Testis (tissue), 3 donors: ENCODE data around the gene CDC20. TPM values are rescaled to one million over a fixed set of nuclear protein-coding genes. Genes with fewer than 3 reads are reported as not detected.

ENCODE experiments used
- DNase-seq: peaks from one replicate; pipeline ENCODE4 v3.0.0-alpha.2; 2019
- H3K27ac ChIP-seq, 2 donors: fragments of 200-600 bp; sonication (generic); one replicate each; pipeline ENCODE4 v1.5.1; 2019
- H3K27me3 ChIP-seq: fragments of 200-600 bp; sonication (generic); one replicate; pipeline ENCODE4 v1.5.1; 2019
- H3K36me3 ChIP-seq: fragments of 200-600 bp; sonication (generic); one replicate; pipeline ENCODE4 v1.5.1; 2017; ENCODE audit warnings: low read depth; ENCODE audit errors: missing control alignments
- H3K4me1 ChIP-seq: fragments of 200-600 bp; sonication (generic); one replicate; pipeline ENCODE4 v1.5.1; 2019
- H3K4me3 ChIP-seq, 2 donors: fragments of 200-600 bp; sonication (generic); one replicate each; pipeline ENCODE4 v1.5.1; 2017 to 2019
- H3K9me3 ChIP-seq: fragments of 200-600 bp; sonication (generic); one replicate; pipeline ENCODE4 v1.5.1; 2017
- CTCF ChIP-seq, 3 experiments: fragments of 450-650 bp in 2 of 3; fragments of 200-600 bp in 1 of 3; sonication (generic) in 1 of 3; IDR thresholded peaks; one replicate each; pipeline ENCODE4 v1.5.1; 2016 to 2019; ENCODE audit warnings: antibody characterized with exemption in 3 of 3, mild to moderate bottlenecking in 2 of 3, moderate library complexity in 1 of 3
- POLR2A ChIP-seq: fragments of 450-650 bp; IDR thresholded peaks from one replicate; pipeline ENCODE4 v1.6.1; 2017; ENCODE audit warnings: antibody characterized with exemption, mild to moderate bottlenecking, moderate library complexity
- WGBS, 2 donors: methylation state at CpG; one replicate each; pipeline ENCODE4 v1.1.5; 2018; 5-methylcytosine and 5-hydroxymethylcytosine counted together
- intact Hi-C: fragments of 100-400 bp; cut with DNase I; formaldehyde crosslinking; loops from one replicate; pipeline ENCODE4 v1.15.1; 2023; ENCODE audit warnings: low total_unique reads
- microRNA-seq, 2 donors: library from miRNA; unstranded; fragments of <30 nt; microRNA quantifications; one replicate each; pipeline ENCODE4, GENCODE V29; 2016; ENCODE audit warnings: borderline number of aligned reads in 2 of 2, borderline replicate concordance in 1 of 2
- polyA plus RNA-seq: library from polyadenylated mRNA; stranded (reverse); fragments of 350-450 nt; fragmentation: Illumina TruSeq; extraction: RNeasy Lipid Tissue Mini Kit (QIAGEN cat#74804); gene quantifications from one replicate; pipeline ENCODE4 v1.2.3, GENCODE V29; 2014; ENCODE audit warnings: low read depth, low replicate concordance; ENCODE audit not compliant: insufficient read depth
- total RNA-seq, 2 donors: library from RNA; depleted of rRNA; stranded (reverse); fragments of >200 nt; gene quantifications; one replicate each; pipeline ENCODE4 v1.2.3, GENCODE V29; 2016

Gene CDC20
- total and polyA plus RNA-seq, 3 donors from 2014 or later = 44.7 to 135 (median 48.6) TPM

- no peaks in the 10 kb centered on the region for H3K36me3 ChIP-seq
- DNase-seq = peak; percentile 41
Observed at GRCh38 chr1:43405219-43405875, 46.6 kb downstream of the CDC20 start.

GRCh38 chr1:43405876-43406234, 47.1 kb downstream of the CDC20 start:
- intact Hi-C loops = no loop called here
- Histone ChIP-seq H3K4me1 (peaks cover 18% of the 10 kb centered on the region), H3K4me3 (no peak overlapping the region), H3K27me3 (no peaks in the 10 kb centered on the region), H3K9me3 (no peaks in the 10 kb centered on the region), H3K27ac (no peak overlapping the region), H3K36me3 (no peaks in the 10 kb centered on the region)
- TF ChIP-seq POLR2A (no peak), CTCF (IDR thresholded peaks at IDR 0.05) (no peak)
- DNase-seq = no peak
- 68 to 76% methylated on average over 2 of the region's 2 CpGs for WGBS, 2 donors

More at GRCh38 chr1:43405219-43405875, 46.6 kb downstream of the CDC20 start:
- Histone ChIP-seq H3K4me3 (no peak overlapping the region), H3K27me3 (no peaks in the 10 kb centered on the region), H3K9me3 (no peaks in the 10 kb centered on the region), H3K27ac (no peak overlapping the region), H3K4me1 (peaks cover 18% of the 10 kb centered on the region)
- intact Hi-C loops = no loop called here
- 74 to 75% methylated on average over 6 of the region's 6 CpGs for WGBS, 2 donors
- TF ChIP-seq POLR2A (no peak), CTCF (IDR thresholded peaks at IDR 0.05) (no peak)

- Histone ChIP-seq H3K27me3 (no peaks in the 10 kb centered on the region), H3K36me3 (no peaks in the 10 kb centered on the region), H3K9me3 (no peaks in the 10 kb centered on the region), H3K27ac (no peak overlapping the region), H3K4me3 (no peak overlapping the region), H3K4me1 (peaks cover 8% of the 10 kb centered on the region)
- intact Hi-C loops = loop anchor here (10.0 kb wide), 1 partner anchor 176 kb away; no protein-coding TSS in a partner anchor
- TF ChIP-seq POLR2A (no peak), CTCF (IDR thresholded peaks at IDR 0.05) (no peak)
- no peak for DNase-seq
- 69 to 95% methylated on average over 3 of the region's 3 CpGs for WGBS, 2 donors
Observed at GRCh38 chr1:43410571-43410970, 51.8 kb downstream of the CDC20 start.

Small RNA genes lying within 50 kb of the gene (microRNA-seq; reads per million reads assigned to microRNA genes)
- gene MIR6734 = 3.5 to 4.2 reads per million in 2 donors

Other genes starting within 250 kb of the CDC20 start
- gene EBNA1BP2, start 186.7 kb upstream of the CDC20 start, total RNA-seq = 10 to 100 TPM; 74.0 to 81.7 TPM
- 87.9 TPM for gene EBNA1BP2, start 186.7 kb upstream of the CDC20 start, polyA plus RNA-seq
- 10 to 100 TPM; 16.6 to 22.9 TPM for gene CFAP57, start 186.7 kb upstream of the CDC20 start, total RNA-seq
- 38.7 TPM for gene CFAP57, start 186.7 kb upstream of the CDC20 start, polyA plus RNA-seq
- 1 to 10 TPM in 1 of 2 donors, under 1 TPM in 1; 0.71 to 2.0 TPM for gene TMEM125, start 89.0 kb upstream of the CDC20 start, total RNA-seq
- 2.2 TPM for gene TMEM125, start 89.0 kb upstream of the CDC20 start, polyA plus RNA-seq
- gene C1orf210, start 73.4 kb upstream of the CDC20 start, total RNA-seq = under 1 TPM in 1 of 2 donors, not detected in 1; 0.25 TPM
- gene C1orf210, start 73.4 kb upstream of the CDC20 start, polyA plus RNA-seq = 0.71 TPM
- 10 to 100 TPM; 10.5 to 16.8 TPM for gene TIE1, start 58.0 kb upstream of the CDC20 start, total RNA-seq
- gene TIE1, start 58.0 kb upstream of the CDC20 start, polyA plus RNA-seq = 10.9 TPM
- under 1 TPM; 0.47 to 0.56 TPM for gene MPL, start 21.2 kb upstream of the CDC20 start, total RNA-seq
- gene MPL, start 21.2 kb upstream of the CDC20 start, polyA plus RNA-seq = 0.32 TPM
- gene ELOVL1, start 9.0 kb downstream of the CDC20 start, total RNA-seq = 10 to 100 TPM; 30.6 to 40.1 TPM
- 51.5 TPM for gene ELOVL1, start 9.0 kb downstream of the CDC20 start, polyA plus RNA-seq
- gene MED8, start 30.8 kb downstream of the CDC20 start, total RNA-seq = 10 to 100 TPM; 43.2 to 49.4 TPM
- gene MED8, start 30.8 kb downstream of the CDC20 start, polyA plus RNA-seq = 46.5 TPM
- gene SZT2, start 30.9 kb downstream of the CDC20 start, total RNA-seq = 100 to 1,000 TPM in 1 of 2 donors, 10 to 100 TPM in 1; 90.1 to 115 TPM
- 40.0 TPM for gene SZT2, start 30.9 kb downstream of the CDC20 start, polyA plus RNA-seq
- gene HYI, start 95.0 kb downstream of the CDC20 start, total RNA-seq = 10 to 100 TPM; 21.2 to 35.5 TPM
- gene HYI, start 95.0 kb downstream of the CDC20 start, polyA plus RNA-seq = 20.1 TPM
- gene PTPRF, start 171.9 kb downstream of the CDC20 start, total RNA-seq = 10 to 100 TPM; 43.1 to 45.4 TPM
- gene PTPRF, start 171.9 kb downstream of the CDC20 start, polyA plus RNA-seq = 51.0 TPM